Adrenal gland (tissue), 5 donors: ENCODE measurements around the gene CA5B.

Experiments
- POLR2A ChIP-seq, 2 donors: fragments of 450-650 bp; IDR thresholded peaks; one replicate each; pipeline ENCODE4 v1.6.1; 2017; ENCODE audit warnings: antibody characterized with exemption in 2 of 2, mild to moderate bottlenecking in 2 of 2, moderate library complexity in 1 of 2
- TF ChIP-seq, protein P1 (sequence below), 6 experiments: fragments of 450-650 bp in 4 of 6; fragments of 200-600 bp in 2 of 6; sonication (generic) in 1 of 6; IDR thresholded peaks; 1 replicate in 5 of 6; 2 replicates in 1 of 6; pipeline versions ENCODE4 v1.5.1 to v1.8.0; 2016 to 2021; ENCODE audit warnings: antibody characterized with exemption in 6 of 6, mild to moderate bottlenecking in 2 of 6, moderate library complexity in 1 of 6
- donor health status: DM: no; HTN: no; CAD: no.

DNA sequence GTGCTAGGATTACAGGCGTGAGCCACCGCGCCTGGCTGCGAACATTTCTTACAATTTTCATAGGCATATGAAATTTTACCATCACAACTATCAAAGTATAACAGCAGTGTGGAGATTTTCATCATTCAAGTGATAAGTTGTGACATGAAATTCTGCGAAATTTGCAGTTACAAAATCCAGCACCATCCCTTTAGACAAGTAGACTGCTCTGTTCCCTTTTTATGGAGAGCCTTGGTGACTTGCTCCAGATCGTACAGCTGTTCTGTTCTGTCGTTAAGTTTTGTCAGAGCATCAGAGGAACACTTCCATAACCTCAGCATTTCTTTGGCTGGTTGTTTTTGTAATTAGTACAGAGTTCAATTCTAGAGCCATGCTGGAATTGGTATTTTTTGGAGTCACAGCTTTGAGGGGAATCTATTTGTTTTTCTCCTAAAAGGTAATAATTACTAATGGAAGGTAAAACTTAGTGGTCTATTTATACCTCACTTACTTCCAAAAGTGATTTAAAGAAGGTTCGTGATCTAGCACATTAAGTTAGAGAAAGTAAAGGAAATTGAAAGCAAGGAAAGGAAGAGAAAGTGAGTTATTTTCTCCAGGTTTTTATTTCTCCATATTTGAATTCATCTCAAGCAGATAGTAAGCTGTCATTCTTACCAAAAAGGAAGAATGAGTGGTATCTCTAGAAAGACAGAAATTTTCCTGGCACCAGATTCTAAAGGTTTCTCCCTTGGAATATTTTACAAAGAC lies 74.3 kb downstream of the CA5B start:
- TF ChIP-seq, protein P1, sequence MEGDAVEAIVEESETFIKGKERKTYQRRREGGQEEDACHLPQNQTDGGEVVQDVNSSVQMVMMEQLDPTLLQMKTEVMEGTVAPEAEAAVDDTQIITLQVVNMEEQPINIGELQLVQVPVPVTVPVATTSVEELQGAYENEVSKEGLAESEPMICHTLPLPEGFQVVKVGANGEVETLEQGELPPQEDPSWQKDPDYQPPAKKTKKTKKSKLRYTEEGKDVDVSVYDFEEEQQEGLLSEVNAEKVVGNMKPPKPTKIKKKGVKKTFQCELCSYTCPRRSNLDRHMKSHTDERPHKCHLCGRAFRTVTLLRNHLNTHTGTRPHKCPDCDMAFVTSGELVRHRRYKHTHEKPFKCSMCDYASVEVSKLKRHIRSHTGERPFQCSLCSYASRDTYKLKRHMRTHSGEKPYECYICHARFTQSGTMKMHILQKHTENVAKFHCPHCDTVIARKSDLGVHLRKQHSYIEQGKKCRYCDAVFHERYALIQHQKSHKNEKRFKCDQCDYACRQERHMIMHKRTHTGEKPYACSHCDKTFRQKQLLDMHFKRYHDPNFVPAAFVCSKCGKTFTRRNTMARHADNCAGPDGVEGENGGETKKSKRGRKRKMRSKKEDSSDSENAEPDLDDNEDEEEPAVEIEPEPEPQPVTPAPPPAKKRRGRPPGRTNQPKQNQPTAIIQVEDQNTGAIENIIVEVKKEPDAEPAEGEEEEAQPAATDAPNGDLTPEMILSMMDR (IDR thresholded peaks at IDR 0.05): no peak
- TF ChIP-seq POLR2A (IDR thresholded peaks at IDR 0.05): no peak
